MM.1S (cell line): ENCODE data around the gene GSG1L2.
"Not testable (repeated sequence)": the region's sequence is repeated elsewhere in the genome, so short reads cannot be mapped to it uniquely, and the experiment has no call there.

Experiments used
- DNase-seq: peaks from one replicate; pipeline ENCODE4 v3.0.0-alpha.2; 2015
- H2AFZ ChIP-seq: fragments of 300-600 bp; sonication (generic); 2 replicates; pipeline ENCODE4 v1.6.0; 2016; ENCODE audit warnings: antibody characterized with exemption, low read length
- H3F3A ChIP-seq: fragments of 300-600 bp; sonication (generic); 2 replicates; pipeline ENCODE4 v1.6.1; 2016; ENCODE audit warnings: mild to moderate bottlenecking, antibody characterized with exemption, low read length, moderate library complexity, mixed read lengths; ENCODE audit not compliant: insufficient read depth
- H3K27ac ChIP-seq: fragments of 300-600 bp; sonication (generic); 2 replicates; pipeline ENCODE4 v1.5.1; 2016; ENCODE audit warnings: mild to moderate bottlenecking, low read length
- H3K27me3 ChIP-seq: fragments of 300-600 bp; sonication (generic); replicated peaks from 2 replicates; pipeline ENCODE4 v1.6.0; 2016; ENCODE audit warnings: low read length; ENCODE audit not compliant: insufficient read depth
- H3K36me3 ChIP-seq: fragments of 300-600 bp; sonication (generic); replicated peaks from 2 replicates; pipeline ENCODE4 v1.6.1; 2016; ENCODE audit warnings: mild to moderate bottlenecking, low read length, mixed read lengths; ENCODE audit not compliant: insufficient read depth
- H3K4me1 ChIP-seq: fragments of 300-600 bp; sonication (generic); 2 replicates; pipeline ENCODE4 v1.6.1; 2016; ENCODE audit warnings: low read length, mixed read lengths
- H3K4me2 ChIP-seq: fragments of 300-600 bp; sonication (generic); 2 replicates; pipeline ENCODE4 v1.6.0; 2016; ENCODE audit warnings: low read depth, low read length
- H3K4me3 ChIP-seq: fragments of 300-600 bp; sonication (generic); 2 replicates; pipeline ENCODE4 v1.5.1; 2016; ENCODE audit warnings: low read length, mixed read lengths
- H3K79me2 ChIP-seq: fragments of 300-600 bp; sonication (generic); 2 replicates; pipeline ENCODE4 v1.6.1; 2016; ENCODE audit warnings: mixed run types, low read length, mixed read lengths
- H3K9ac ChIP-seq: fragments of 300-600 bp; sonication (generic); 2 replicates; pipeline ENCODE4 v1.6.1; 2016; ENCODE audit warnings: low read length, mixed read lengths
- H3K9me2 ChIP-seq: fragments of 300-600 bp; sonication (generic); replicated peaks from 2 replicates; pipeline ENCODE4 v1.6.1; 2016; ENCODE audit warnings: mild to moderate bottlenecking, low read length, mixed read lengths; ENCODE audit not compliant: insufficient read depth
- H3K9me3 ChIP-seq: fragments of 300-600 bp; sonication (generic); replicated peaks from 2 replicates; pipeline ENCODE4 v1.6.1; 2016; ENCODE audit warnings: mild to moderate bottlenecking, low read length, mixed read lengths; ENCODE audit not compliant: insufficient read depth
- H4K20me1 ChIP-seq: fragments of 300-600 bp; sonication (generic); 2 replicates; pipeline ENCODE4 v1.6.1; 2016; ENCODE audit warnings: mild to moderate bottlenecking, low read length, moderate library complexity, mixed read lengths; ENCODE audit not compliant: insufficient read depth
- CTCF ChIP-seq: fragments of 300-600 bp; sonication (generic); IDR thresholded peaks from 2 replicates; pipeline ENCODE4 v1.5.1; 2016; ENCODE audit warnings: antibody characterized with exemption, low read length, mixed read lengths
- EZH2 ChIP-seq: fragments of 300-600 bp; sonication (generic); optimal IDR thresholded peaks from 2 replicates; pipeline ENCODE3; 2017; ENCODE audit warnings: low read depth, mild to moderate bottlenecking, antibody characterized with exemption, low read length, mixed read lengths
- EZH2phosphoT487 ChIP-seq: fragments of 300-600 bp; sonication (generic); IDR thresholded peaks from 2 replicates; pipeline ENCODE4 v1.6.1; 2018; ENCODE audit warnings: antibody characterized with exemption, low read length

The GSG1L2 gene

DNA sequence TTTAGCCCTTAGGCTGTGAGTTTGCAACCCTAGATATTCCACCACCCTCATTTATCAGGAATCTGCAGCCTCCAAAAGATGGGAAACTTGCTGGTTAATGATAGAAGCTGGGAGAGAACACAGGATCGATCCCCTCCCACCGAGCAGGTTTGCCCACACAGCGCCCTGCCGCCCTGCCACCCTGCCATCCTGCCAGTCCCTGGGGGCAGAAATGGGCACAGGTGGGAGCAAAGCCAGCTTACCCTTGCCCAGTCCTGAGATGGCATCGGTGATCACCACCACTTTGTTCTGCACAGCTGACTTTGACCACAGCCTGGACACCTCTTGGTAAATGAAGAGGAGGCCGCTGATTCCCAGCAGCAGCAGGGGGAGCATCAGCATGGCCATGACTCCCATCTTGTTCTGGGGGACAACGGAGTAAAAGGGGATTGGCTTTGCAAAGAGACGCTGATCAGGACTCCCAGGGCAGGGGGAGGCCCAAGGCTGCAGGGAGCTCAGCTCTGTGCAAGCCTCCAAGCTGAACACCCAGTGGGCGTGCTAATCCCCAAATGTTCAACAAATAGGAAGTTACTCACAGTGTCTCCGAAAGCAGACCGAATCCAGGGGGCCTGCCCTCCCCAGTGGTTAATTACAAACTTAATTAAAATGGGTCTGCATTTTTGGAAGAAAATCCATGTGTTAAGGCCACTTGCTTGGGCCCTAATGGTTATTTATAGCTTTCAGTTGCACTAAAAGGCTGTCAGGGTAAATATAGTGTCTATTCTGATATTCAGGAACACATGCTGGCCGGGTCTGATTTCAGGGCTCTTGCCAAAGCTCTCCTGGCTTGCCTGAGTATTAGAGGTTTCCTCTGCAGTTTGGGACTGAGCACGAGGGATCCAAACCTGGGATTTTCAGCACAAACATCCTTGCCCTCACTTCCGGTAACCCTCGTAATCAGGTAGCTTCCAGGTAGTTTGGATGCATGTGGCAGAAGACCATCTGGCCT, 30.7 kb downstream of the GSG1L2 start, which contains the start of gene DHRS7C:
DHRS7C (minus strand) TSS at position 704 of the 988 bp plus-strand sequence; CDS start at position 396, 308 bp downstream.
- H4K20me1 ChIP-seq: no peaks in the 10 kb centered on the region
- H2AFZ ChIP-seq: no peak within 1 kb of the TSS
- H3K9ac ChIP-seq: no peak within 1 kb of the TSS
- H3K27me3 ChIP-seq: peaks cover 6% of the 10 kb centered on the region; the same call in 1 of the 2 replicates
- H3K4me2 ChIP-seq: no peak within 1 kb of the TSS
- DNase-seq: no peak
- no peak within 1 kb of the TSS for H3K27ac ChIP-seq
- no peaks in the 10 kb centered on the region for H3K9me3 ChIP-seq
- H3F3A ChIP-seq: no peaks in the 10 kb centered on the region
- no peaks in the 10 kb centered on the region for H3K36me3 ChIP-seq
- H3K79me2 ChIP-seq: no peaks in the 10 kb centered on the region
- H3K4me3 ChIP-seq: no peak within 1 kb of the TSS
- no peaks in the 10 kb centered on the region for H3K4me1 ChIP-seq
- TF ChIP-seq CTCF: no peak
- TF ChIP-seq EZH2: no peak
- H3K9me2 ChIP-seq: no peaks in the 10 kb centered on the region

DNA sequence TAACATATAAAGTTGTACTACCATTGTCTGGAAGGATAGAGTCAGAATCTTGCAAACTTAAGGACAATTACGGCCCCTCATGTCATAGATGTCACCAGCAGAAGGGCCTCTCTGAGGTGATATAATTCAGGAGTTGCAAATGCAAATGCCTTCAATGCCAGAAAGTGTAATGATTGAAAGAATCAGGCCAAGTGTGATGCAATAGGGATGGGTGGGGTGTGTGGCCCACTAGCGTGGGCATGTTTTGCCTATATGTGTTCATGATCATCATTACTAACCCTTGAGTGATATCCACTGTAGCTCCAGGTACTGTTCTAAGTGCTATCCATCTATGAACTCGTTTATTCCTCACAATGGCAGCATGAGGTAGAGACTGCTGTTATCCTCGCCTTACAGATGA, 31.6 kb downstream of the GSG1L2 start:
- DNase-seq: no peak
- no peak overlapping the region for H3K27ac ChIP-seq

DNA sequence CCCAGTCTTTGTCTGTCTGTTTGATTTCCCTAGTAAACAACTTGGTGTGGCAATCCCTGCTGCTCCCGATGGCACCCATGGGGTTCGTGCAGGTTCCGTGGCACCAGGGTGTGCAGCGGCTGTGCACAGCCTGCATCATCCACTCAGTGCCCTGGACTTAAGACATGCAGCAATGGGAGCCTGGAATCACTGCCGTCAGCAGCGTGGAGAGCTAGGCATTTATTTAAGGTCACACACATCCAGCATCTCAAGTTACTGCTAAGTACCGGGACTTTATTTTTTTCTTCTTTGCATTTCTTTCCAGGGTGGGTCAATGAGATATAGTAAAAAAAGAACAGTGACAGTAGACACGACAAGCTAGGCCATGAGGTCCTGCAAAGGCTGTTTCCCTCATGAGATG, 33.3 kb downstream of the GSG1L2 start:
- Histone ChIP-seq H3K9ac (no peak overlapping the region), H3K79me2 (no peaks in the 10 kb centered on the region), H3K9me2 (no peaks in the 10 kb centered on the region), H3K27ac (no peak overlapping the region), H2AFZ (no peak overlapping the region), H3K36me3 (no peaks in the 10 kb centered on the region), H3K4me3 (no peak overlapping the region), H3K9me3 (no peaks in the 10 kb centered on the region), H4K20me1 (no peaks in the 10 kb centered on the region), H3K4me2 (no peak overlapping the region), H3K27me3 (peaks cover 6% of the 10 kb centered on the region; the same call in 1 of the 2 replicates), H3K4me1 (no peaks in the 10 kb centered on the region), H3F3A (no peaks in the 10 kb centered on the region)
- TF ChIP-seq EZH2: no peak
- DNase-seq: no peak

More for the DNA sequence above, 31.6 kb downstream of the GSG1L2 start:
- Histone ChIP-seq H3K27me3 (peaks cover 6% of the 10 kb centered on the region; the same call in 1 of the 2 replicates), H3K9me2 (no peaks in the 10 kb centered on the region), H3K9ac (no peak overlapping the region), H3K36me3 (no peaks in the 10 kb centered on the region), H3K4me3 (no peak overlapping the region), H3F3A (no peaks in the 10 kb centered on the region), H2AFZ (no peak overlapping the region), H3K4me2 (no peak overlapping the region), H4K20me1 (no peaks in the 10 kb centered on the region), H3K79me2 (no peaks in the 10 kb centered on the region), H3K9me3 (no peaks in the 10 kb centered on the region), H3K4me1 (no peaks in the 10 kb centered on the region)
- TF ChIP-seq EZH2phosphoT487 (no peak), EZH2 (no peak), CTCF (no peak)

DNA sequence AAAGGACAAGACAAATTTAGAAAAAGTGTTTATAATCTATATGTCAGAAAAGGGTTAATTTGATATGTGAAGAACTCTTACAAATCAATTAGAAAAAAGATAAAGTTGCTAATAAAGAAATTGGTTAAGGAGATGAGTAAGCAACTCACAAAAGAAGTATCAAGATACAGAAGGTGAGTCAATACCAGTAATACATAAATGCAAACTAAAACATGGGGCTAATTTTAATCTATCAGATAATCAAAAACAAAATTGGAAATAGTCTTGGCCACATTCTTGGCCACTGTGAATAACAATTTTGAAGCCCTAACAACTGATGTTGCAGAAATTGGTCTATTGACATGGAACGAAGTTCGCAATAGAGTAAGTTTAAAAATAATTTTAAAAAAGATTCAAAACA, 37.3 kb downstream of the GSG1L2 start:
- Histone ChIP-seq H2AFZ (no peak overlapping the region), H3F3A (no peaks in the 10 kb centered on the region), H3K36me3 (no peaks in the 10 kb centered on the region), H3K79me2 (no peaks in the 10 kb centered on the region), H3K9ac (no peak overlapping the region), H3K4me1 (no peaks in the 10 kb centered on the region), H3K27me3 (peaks cover 6% of the 10 kb centered on the region; the same call in 1 of the 2 replicates), H3K4me2 (no peak overlapping the region), H4K20me1 (no peaks in the 10 kb centered on the region), H3K9me3 (no peaks in the 10 kb centered on the region), H3K27ac (no peak overlapping the region), H3K9me2 (no peaks in the 10 kb centered on the region), H3K4me3 (no peak overlapping the region)
- TF ChIP-seq CTCF (no peak), EZH2phosphoT487 (no peak), EZH2 (no peak)
- DNase-seq: no peak

- H3K4me2 ChIP-seq: not testable (repeated sequence)
Measured at GRCh38 chr17:9783465-9783864, 38.4 kb downstream of the GSG1L2 start.

More at GRCh38 chr17:9783465-9783864, 38.4 kb downstream of the GSG1L2 start:
- H3K9me2 ChIP-seq, H3K27ac ChIP-seq, H3K4me3 ChIP-seq, H3K9me3 ChIP-seq, H3K36me3 ChIP-seq, H3K9ac ChIP-seq, DNase-seq, H3K27me3 ChIP-seq, H3F3A ChIP-seq, H3K4me1 ChIP-seq, H2AFZ ChIP-seq, H3K79me2 ChIP-seq, H4K20me1 ChIP-seq: not testable (repeated sequence)
